Fibroblast of mammary gland (primary cell): ENCODE results near the gene TPRN.

Experiments
- DNase-seq: peaks from one replicate; pipeline ENCODE4 v3.0.0-alpha.2; 2010; ENCODE audit warnings: low read depth
- H3K4me3 ChIP-seq: 2 replicates; pipeline ENCODE4 v1.5.1; 2011; ENCODE audit warnings: low read depth, mild to moderate bottlenecking, low read length, moderate library complexity; ENCODE audit not compliant: control insufficient read depth
- TF ChIP-seq, protein P1 (sequence below): conservative IDR thresholded peaks from 2 replicates; pipeline ENCODE4 v1.5.1; 2011; ENCODE audit warnings: low read depth, low read length, inconsistent platforms; ENCODE audit not compliant: control insufficient read depth, insufficient read depth

TPRN gene

DNA sequence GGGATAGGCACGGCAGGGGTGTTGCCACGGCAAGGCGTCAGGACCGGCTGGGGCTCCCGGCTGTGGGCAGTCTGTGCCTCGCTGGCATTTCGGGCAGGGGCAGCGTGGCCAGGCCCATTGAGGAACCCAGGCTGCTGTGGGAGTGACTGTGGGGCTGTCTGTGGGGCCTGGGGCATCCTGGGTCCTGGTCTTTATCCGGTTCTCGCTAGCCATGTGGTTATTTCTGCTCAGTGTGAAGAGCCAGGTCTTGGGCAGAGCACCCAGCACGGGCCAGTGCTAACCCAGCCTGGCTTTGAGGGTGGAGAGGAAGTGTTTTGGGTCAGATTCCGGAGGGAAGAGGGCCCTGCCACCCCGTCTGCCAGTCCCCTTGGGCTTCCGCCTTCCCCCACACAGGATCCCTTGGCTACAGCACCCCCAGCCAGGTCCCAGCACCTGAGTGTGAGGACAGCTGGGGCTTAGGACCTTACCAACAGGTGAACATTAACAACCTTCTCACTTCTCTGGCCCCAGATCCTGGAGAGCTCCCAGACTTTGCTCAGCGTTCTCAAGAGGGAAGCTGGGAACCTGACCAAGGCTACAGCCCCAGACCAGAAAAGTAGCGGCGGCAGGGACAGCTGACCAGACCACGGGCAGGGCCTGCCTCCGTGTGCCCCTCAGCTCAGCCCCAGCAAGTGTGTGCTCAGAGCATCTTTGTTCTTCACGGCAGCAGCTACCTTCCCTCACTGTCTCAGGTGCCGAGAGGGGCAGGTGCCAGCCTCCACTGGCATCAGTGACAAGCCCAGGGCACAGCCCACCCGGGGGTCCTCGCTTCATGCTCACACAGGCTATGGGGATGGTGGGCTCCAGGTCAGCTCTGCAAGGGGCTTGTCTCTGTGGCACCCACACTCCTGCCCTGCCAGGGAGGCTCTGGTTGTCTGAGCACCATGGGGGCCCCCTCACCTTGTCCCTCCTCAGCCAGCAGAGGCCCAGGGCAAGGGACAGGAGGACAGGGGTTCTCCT lies 10.9 kb downstream of the TPRN start:
- no peak for DNase-seq
- peak overlapping the region; percentile 93 for H3K4me3 ChIP-seq
- TF ChIP-seq, protein P1, sequence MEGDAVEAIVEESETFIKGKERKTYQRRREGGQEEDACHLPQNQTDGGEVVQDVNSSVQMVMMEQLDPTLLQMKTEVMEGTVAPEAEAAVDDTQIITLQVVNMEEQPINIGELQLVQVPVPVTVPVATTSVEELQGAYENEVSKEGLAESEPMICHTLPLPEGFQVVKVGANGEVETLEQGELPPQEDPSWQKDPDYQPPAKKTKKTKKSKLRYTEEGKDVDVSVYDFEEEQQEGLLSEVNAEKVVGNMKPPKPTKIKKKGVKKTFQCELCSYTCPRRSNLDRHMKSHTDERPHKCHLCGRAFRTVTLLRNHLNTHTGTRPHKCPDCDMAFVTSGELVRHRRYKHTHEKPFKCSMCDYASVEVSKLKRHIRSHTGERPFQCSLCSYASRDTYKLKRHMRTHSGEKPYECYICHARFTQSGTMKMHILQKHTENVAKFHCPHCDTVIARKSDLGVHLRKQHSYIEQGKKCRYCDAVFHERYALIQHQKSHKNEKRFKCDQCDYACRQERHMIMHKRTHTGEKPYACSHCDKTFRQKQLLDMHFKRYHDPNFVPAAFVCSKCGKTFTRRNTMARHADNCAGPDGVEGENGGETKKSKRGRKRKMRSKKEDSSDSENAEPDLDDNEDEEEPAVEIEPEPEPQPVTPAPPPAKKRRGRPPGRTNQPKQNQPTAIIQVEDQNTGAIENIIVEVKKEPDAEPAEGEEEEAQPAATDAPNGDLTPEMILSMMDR: no peak

DNA sequence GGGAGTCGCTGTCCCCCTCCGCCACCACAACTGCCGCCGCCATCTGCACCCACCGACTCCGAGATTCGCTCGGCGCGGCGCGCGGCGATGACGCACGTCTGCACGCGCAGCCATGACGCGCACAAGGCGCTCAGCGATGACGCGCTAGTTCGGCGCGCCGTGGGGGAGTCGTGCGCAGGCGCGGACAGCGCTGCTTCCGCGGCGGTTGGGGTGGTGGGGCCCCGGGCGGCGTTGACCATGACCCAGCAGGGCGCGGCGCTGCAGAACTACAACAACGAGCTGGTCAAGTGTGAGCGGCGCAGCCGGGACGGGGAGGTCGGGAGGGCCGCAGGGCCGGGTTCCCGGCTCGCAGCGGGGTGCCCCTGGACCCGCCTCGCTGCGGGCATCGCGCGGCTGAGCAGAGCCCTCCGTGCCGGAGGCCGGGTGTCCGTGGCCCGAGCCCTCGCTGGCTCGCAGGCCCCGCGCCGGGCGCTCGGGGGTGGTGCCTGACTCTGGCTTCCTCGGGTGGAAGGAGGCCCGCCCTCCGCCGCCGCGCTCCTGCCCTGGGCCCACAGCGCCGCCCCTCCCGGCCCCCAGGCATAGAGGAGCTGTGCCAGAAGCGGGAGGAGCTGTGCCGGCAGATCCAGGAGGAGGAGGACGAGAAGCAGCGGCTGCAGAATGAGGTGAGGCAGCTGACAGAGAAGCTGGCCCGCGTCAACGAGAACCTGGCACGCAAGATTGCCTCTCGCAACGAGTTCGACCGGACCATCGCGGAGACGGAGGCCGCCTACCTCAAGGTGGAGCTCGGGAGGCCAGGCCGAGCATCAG lies 11.8 kb downstream of the TPRN start, which contains the start of the genes ANAPC2 and SSNA1:
Gene ANAPC2, minus strand, starts transcription at position 71 of the 807 bp plus-strand sequence. Its CDS starts 28 bp downstream, at position 43.
Gene SSNA1, plus strand, starts transcription at position 187 of the 807 bp plus-strand sequence. Its CDS starts 51 bp downstream, at position 238.
- peak; percentile 93 for DNase-seq
- peak within 1 kb of the TSS; percentile 93 for H3K4me3 ChIP-seq
- TF ChIP-seq, protein P1: peak; percentile 23

DNA sequence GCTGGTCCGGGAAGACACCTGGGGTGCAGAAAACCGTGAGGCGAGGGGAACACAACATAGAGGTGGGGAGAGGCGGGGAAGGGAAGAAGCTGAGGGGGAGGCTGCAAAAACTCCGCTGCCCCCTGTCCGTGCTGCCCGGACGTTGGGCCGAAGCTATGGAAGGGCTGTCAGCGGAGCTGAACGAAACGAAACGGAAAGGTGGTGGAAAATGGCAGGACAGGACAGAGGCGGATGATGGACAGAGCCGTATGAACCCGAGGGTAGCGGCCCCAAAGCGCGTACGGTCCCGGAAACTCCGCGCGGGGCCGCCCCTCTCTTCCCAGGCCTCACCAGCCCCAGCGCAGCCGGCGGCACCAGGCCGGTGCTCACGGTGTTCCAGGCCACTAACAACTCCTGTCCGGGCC lies 12.5 kb downstream of the TPRN start:
- peak overlapping the region; percentile 93 for H3K4me3 ChIP-seq
- DNase-seq: no peak
- TF ChIP-seq, protein P1: no peak

DNA sequence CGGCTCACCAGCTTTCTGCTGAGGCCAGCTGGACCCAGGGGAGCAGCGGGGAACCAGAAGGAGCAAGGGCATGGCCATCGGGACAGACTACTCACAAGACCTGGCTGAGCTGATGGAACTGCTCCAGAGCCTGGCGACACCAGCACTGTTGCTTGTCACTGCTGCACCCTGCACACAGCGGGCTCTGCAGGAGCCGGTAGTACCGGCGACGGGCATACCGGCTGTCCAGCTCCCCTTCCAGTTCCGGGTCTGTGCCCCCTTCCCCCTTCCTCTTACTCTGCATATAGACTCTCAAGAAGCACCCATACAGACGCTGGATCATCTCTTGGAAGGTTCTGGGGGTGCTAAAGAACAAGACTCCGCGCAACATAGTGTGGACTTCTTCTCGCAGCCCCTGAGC lies 13.2 kb downstream of the TPRN start:
- TF ChIP-seq, protein P1: no peak
- H3K4me3 ChIP-seq: peak overlapping the region; percentile 93
- no peak for DNase-seq

DNA sequence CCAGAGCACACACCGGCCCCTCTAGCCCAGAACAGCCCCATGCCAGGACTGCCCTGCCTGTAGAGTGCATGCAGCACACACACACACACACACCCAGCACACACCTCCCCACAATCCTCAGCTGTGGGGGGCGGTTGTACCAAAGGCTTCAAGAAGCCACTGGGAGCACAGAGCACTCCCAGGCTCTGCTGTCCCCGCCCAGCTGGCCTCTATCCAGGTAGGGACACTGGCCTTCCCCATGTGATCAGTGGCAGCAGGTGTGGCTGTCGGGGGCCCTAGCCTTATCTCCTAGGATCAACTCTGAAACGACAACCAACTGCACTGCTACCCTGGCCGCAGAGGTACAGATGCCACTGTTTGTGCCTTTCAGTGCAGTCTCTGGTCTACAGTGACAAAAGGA lies 14.2 kb downstream of the TPRN start:
- DNase-seq: no peak
- H3K4me3 ChIP-seq: no peak overlapping the region
- TF ChIP-seq, protein P1: no peak

DNA sequence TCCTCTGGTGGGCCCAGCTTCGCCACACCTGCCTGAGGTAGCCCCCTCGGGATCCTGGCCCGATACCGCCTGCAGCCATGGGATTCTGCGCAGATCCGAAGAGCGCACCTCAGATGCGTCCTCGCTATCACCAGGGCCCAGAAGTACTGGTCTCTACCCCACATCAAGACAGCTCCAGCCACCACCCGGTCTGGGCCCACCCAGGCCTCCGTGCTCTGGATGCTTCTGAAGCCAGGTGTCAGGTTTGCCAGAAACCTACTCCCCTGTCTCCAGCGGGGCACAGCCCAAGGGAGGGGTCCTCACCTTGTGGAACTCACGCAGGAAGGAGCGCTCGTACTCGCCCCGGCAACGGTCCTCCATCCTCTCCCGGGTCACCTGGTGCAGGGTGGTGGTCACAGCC lies 14.6 kb downstream of the TPRN start:
- H3K4me3 ChIP-seq: no peak overlapping the region
- DNase-seq: no peak
- TF ChIP-seq, protein P1: no peak
